Activated gamma-delta T cell treated with Interleukin-2 at 50 U/mL for 16 hours (primary cell): ENCODE measurements around the gene RPL41.
"Not testable (repeated sequence)": the region's sequence is repeated elsewhere in the genome, so short reads cannot be mapped to it uniquely, and the experiment has no call there.

Experiments
- DNase-seq: peaks from one replicate; pipeline ENCODE4 v3.0.0-alpha.2; 2020

Gene RPL41

DNA sequence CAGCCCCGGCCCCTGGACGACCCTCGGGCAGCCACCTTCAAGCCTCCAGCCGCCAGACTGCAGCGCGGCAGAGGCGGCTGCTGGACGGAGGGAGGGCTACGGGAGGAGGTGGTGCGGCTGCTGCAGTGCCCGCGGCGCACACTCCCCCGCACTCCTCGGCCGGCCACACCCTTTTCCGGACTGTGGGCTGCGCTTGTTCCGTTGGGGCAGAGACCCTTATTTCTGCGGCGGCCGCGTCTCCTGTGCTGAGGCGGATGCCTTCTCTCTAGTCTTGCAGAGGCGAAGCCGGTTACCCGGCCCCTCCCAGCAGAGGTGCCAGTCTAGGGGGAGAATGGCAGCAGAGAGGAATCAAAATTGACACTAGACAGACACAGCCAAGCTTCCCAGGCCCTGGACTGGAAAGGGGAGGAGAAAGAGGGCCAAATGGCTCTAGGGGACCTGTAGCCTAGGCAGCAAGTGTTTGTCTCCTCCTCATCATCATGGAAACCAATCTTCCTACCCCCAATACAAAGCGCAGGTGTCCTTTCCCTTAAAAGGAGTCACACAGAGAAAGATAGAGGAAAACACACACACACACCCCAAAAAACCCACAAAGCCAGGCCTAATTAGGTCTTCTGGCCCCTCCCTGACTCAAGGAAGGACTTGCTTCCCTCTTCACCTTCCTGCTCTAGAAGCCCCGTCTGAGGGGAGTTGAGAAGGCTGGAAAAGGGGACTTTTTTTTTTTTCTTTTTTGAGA is 12.9 kb downstream of the RPL41 start:
- peak; percentile 85 for DNase-seq

DNA sequence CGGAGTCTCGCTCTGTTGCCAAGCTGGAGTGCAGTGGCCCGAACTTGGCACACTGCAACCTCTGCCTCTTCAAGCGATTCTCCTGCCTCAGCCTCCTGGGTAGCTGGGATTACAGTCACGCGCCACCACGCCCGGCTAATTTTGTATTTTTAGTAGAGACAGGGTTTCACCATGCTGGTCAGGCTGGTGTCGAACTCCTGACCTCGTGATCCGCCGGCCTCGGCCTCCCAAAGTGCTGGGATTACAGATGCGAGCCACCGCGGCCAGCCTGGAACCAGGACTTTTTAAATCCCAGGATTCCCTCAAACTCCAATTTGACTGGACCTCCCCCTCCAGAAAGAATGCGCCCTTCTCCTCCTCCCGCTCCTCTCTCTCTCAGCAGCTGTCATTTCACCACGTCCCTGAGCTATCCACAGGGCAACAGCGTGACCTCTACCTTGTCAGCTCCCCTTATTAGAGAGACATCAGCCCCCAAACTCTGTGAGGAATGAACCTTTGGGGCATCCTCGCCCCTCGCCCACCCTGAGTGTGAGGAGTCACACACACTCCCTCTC is 13.6 kb downstream of the RPL41 start:
- no peak for DNase-seq

DNA sequence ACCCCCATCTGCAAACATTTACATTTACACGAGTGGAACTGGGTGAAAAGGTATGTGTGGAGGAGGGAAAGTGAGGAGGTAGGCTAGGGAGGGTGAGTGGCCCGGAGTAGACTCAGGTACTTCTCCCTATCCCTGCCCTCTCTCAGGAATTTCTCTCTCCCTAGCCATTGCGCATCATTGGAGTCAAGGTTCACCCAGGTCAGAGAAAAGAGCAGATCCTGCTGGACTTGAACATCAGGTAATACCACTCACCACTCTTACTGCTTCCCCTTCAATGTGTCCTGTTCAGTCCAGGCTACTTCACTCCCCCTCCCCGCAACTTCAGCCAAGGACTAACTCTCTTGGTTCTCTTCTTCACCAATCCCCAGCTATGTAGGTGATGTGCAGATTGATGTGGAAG is 14.4 kb downstream of the RPL41 start:
- DNase-seq: no peak

DNA sequence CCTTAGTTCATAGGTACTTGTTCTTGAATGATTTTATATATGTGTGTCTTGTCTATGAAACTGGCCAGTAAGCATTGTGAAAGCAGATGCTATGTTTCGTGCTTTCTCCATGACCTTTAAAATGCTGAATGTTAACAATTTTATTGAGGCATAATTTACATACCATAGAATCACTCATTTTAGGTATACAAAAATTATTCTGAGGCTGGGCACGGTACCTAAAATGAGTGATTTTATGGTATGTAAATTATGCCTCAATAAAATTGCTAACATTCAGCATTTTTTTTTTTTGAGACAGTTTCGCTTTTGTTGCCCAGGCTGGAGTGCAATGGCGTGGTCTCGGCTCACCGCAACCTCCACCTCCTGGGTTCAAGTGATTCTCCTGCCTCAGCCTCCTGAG is 18.5 kb downstream of the RPL41 start:
- DNase-seq: no peak

DNA sequence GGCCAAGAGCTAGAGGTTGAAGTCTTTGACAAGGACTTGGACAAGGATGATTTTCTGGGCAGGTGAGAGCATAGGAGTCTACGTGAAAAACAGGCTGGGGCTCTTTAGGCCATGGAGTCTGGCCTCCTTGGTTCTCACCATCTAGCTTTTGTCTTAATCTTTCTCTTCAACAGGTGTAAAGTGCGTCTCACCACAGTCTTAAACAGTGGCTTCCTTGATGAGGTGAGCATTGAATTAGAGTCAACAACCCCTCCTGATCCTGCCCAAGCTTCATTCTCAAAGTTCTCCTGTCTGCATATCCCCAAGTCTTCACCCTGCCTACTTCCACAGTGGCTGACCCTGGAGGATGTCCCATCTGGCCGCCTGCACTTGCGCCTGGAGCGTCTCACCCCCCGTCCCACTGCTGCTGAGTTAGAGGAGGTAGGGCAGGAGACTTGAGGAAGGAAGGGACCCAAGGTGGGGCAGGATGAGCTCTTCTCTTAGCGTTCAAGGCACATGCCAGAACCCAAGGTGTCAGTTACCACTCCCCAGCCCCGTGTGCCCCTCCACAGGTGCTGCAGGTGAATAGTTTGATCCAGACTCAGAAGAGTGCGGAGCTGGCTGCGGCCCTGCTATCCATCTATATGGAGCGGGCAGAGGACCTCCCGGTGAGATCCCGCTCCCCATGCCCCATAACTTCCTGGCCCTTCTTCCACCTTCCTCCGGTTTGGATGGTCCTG is 21.6 kb downstream of the RPL41 start:
- DNase-seq: no peak

DNA sequence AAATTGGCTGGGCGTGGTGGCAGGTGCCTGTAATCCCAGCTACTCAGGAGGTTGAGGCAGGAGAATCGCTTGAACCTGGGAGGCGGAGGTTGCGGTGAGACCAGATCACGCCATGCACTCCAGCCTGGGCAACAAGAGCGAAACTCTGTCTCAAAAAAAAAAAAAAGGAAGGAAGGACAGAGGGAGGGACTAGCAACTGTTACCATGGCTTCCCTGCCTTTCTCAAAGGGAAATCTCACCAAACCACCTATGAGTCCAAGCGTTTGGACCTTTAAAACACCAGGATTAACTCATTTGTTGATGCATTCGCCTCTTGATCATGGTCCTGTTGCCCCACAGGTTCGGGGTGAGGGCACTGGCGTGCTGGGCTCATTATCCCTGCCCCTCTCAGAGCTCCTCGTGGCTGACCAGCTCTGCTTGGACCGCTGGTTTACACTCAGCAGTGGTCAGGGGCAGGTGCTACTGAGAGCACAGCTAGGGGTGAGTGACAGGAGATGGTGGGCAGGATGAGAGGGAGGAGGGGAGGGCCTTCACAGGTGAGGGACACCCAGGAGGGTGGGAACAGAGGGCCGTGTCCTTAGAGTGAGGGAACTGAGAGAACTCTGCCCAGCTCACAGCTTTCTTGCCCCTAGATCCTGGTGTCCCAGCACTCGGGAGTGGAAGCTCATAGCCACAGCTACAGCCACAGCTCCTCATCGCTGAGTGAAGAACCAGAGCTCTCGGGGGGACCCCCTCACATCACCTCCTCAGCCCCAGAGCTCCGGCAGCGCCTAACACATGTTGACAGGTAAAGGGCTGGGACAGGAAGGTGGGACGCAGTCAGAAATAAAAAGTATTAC is 25.7 kb downstream of the RPL41 start:
- no peak for DNase-seq

DNA sequence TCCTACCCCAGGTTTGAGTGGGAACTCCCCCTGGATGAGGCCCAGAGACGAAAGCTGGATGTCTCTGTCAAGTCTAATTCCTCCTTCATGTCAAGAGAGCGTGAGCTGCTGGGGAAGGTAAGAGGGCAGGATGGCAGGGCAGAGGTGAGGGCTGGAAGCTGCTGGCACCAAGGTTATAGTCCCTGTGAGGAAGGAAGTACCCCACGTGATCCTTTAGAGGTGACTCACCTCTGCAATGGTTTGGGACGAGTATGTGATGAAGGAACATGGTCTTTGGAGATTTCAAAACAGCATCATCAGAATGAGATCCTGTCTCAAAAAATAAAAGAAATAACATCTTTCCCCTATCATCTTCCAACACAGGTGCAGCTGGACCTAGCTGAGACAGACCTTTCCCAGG is 26.8 kb downstream of the RPL41 start:
- DNase-seq: no peak

DNA sequence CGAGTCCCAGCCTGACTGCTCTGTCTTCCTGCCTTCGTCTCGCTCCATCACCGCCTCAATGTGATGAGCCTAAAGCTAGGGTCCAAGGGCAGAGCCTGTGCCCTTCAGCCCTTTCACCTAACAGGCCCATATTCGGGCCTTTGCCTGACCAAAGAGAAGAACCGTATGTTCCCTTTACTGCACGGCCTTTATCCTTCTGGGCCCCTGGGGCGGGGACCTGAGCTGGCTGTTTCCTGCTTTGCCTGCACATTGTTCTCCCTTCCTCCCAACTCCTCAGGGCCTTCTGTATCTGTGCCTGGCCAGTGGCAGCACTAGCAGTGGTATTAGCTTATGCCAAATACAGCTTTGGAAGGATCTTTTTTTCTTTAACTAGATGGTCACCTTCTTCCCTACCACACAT is 27.4 kb downstream of the RPL41 start:
- DNase-seq: no peak

DNA sequence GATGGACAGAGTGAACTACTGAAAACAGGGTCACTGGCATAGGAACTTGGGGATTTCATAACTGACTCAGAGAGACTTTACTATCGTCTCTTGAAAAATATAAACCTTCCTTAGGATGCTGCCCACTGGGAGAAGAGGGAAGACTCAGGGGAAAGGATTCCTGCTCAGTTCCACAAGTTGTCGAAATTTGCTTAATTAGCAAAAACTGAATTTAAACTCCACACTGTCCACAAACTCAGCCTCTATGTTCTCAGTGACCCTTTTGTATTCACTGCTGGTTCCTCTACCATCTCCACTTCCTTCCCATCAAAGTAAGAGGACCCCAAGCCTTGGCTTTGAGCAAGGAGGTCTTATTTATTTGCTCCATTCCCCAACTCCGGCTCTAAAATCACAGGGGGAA is 28.8 kb downstream of the RPL41 start:
- DNase-seq: no peak

DNA sequence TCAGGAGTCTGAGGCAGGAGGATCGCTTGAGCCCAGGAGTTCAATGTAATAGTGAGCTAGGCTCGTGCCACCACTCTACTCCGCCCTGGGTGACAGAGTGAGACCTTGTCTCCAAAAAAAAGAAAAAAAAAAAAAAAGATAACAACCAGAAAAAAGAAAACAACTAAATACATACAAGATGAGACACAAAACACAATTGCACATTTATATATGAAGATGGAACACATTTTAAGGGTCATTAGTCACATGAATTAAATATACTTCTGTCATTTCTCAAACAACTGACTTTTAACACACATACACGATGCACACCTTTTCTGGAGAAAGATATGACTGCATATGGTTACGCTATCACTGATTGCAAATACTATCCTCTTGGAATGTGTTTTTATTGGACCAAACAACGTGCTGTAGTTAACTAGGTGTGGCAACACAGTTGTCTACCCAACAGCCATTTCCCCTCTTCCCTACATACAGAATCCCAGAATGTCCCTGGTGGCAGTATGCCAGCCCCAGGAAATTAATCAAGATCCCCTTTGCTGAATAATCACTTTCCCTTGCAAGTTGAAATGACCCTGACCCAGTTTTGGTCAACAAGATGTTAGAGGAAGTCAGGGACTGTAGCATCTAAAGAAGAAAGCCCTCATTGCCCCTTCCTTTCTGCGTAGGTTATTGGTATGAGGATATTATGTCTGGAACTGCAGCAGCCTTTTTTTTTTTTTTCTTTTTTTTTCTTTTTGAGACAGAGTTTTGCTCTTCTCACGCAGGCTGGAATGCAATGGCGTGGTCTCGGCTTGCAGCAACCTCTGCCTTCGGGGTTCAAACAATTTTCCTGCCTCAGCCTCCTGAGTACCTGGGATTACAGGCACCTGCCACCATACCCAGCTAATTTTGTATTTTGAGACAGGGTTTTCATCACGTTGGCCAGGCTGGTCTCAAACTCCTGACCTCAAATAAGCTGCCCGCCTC is 30.3 kb downstream of the RPL41 start:
- DNase-seq: no peak

DNA sequence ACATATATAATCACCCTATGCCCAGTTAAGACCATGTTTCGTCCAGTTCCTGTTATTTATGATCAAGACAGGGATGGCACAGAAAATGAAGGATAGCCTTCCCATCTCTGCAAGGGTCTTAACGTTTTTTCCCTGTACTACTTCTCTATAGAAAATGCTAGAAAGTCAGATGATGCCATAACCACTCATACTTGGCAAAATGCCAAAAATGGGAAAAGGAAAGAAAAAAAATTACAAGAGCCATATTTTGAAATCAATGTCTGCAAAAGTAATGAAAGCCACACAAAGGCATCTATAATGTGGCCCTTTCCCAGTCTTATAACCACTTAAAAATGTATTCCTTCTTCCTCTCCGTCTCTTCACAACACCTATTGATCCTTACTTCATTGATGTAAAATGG is 34.1 kb downstream of the RPL41 start:
- no peak for DNase-seq

DNA sequence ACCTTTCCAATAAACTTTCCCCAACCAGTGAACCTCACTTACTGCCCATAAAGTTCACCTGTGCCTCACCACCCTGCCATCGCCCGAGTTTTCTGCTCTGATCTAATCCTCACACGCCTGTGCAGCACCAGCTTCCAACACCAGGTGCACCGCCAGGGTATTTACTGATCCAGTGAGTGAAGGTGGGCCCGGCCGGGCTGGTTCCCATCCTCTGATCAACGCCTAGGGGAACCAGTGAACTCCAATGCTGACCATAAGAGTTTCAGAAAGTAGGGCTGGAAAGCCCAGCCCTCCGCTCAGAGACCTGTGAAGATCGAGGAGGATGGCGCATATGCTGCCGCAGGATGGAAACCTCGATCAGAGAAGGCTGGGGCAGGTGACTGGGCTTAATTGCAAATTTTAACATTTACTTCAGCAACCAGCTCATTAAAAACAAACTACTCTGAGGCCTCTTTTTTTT is 35.3 kb downstream of the RPL41 start:
- DNase-seq: peak; percentile 64

DNA sequence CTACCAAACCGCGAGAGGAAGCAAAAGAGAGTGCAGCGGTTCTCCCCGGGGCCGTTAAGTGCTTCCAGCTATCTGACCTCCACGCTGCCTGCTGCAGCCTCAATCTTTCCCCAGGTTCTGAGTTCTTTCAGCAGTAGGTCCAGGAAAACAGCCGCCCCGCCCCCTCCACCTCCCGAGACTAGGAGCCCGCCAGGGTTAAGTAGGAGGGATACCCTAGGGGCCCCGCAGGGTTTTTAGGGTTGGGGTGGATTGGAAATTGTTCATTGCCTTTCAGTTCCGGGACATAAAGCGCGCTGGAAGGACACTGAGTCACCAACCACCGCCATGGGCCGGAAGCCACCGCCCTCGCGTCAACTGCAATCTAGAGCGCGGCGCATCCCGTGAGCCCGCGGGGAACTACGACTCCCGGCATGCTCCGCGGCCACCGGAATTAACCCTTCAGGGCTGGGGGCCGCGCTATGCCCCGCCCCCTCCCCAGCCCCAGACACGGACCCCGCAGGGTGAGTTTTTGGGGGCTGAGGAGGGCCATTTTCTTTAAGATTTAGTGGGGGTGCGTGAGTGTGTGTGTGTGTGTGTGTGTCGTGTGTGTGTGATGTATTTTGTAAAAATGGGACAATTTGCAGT is 35.8 kb downstream of the RPL41 start, which contains the start of gene MYL6B:
TSS of gene MYL6B (plus strand) at position 456 of the 624 bp plus-strand sequence. CDS start 1,332 bp downstream, outside the sequence.
- DNase-seq: peak; percentile 92

DNA sequence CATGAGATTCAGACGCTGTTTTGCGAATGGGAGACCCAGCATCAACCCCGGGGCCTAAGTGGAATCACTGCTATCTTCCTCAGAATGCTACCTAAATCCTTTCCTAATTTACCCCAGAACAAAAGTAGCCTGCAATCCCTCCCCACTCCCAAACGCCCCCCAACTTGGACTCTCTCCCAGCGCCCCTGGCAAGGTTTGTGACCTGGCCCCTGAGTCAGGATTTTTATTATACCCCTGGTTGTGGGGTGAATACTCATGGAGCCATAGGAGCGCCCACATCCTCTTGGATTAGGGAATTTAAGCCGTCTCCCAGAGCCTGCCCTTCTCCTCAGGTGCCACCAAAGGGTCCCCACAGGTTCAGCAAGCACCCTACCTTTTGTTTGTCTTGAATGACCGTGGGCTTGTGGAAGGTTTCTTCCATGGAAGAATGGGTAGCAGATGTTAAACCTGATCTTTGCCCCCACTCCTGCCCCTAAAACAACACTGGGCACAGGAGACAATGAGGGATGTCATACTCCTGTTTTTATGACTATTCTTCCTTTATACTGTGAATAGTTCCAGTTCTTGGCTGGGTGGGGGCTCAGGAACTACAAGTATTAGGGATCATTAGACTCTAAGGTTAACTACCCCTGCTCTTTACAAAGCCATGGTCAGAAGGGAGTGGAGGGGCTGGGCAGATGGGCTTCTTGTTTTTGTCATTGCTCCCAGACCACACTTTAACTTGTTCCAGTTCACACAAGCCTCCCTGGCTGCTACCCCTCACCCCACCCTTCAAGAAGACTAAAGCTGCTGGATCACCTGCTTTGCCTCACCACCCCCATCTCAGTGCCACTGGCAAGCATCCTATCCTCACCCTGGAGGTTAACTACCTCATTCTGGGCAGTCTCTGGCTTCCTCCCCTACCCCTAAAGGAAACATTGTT is 36.6 kb downstream of the RPL41 start:
- no peak for DNase-seq

DNA sequence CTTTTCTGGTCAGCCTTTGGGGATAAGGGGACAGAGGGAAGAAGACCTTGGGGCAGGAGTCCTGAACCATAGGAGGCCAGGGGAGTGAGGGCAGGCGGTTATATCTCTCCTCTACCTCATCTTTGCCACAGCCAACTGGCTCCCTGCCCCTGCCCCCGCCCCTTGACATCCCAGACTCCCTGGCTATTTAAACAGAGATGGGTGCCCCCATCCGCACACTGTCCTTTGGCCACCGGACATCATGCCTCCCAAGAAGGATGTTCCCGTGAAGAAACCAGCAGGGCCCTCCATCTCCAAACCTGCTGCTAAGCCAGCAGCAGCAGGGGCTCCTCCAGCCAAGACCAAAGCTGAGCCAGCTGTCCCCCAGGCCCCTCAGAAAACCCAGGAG is 37.2 kb downstream of the RPL41 start:
- no peak for DNase-seq

DNA sequence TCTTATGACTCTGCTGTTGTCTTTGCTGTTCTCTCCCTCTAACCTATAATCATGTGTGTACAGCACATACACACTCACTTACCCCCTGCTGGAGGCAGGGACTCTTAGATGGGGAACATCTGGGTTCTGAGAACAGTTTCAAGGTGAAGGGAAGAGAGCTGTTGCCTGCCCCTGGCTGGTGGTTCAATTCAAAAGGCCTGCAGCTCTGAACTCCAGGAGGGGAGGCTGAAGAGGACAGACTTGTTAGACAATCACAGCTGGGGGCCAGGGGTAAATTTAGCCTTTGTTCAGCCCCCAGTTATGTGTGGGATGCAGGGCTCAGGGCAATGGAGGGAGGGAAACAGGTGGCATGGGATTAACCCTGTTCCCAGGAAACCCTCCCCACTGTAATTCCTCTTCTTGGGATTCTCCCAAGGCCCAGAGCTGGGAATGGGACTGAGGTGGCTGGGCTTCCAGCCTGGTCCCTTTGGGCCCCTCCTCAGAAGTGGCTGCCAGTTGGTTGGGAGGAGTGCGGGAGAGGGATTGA is 37.9 kb downstream of the RPL41 start:
- DNase-seq: no peak

DNA sequence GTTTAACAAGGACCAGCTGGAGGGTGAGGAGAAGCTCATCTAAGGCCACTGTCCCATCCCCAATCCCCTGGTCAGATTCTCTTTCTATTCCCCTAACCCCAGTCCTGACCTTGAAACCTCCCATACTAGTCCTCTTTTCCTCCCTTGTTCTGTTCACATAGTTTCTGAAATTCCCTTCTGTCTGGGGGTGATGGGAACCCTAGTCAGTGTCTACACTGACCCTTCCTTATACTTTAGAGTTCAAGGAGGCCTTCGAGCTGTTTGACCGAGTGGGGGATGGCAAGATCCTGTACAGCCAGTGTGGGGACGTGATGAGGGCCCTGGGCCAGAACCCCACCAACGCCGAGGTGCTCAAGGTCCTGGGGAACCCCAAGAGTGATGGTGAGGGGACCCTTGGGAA is 38.4 kb downstream of the RPL41 start:
- no peak for DNase-seq

DNA sequence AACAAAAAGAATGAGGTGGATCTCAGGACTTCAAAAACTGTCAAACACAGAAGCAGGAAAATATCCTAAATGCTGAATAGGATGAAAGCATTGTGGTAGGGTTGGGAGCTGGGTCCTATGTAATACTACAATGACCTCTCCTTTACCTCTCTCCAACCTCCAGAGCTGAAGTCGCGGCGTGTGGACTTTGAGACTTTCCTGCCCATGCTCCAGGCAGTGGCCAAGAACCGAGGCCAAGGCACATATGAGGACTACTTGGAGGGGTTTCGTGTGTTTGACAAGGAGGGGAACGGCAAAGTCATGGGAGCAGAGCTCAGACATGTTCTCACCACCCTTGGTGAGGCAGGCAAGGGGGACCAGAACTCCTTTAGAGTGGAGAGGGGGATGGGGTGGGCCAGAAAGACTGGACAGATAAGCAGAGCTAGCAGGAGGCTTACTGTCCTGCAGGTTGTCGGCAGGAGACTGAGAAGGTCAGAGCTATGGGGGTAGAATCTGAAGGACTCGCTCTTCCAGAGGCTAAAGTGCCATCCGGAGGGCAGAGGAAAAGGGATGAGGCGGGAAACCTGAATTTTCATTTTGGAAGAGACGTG is 38.9 kb downstream of the RPL41 start:
- no peak for DNase-seq

DNA sequence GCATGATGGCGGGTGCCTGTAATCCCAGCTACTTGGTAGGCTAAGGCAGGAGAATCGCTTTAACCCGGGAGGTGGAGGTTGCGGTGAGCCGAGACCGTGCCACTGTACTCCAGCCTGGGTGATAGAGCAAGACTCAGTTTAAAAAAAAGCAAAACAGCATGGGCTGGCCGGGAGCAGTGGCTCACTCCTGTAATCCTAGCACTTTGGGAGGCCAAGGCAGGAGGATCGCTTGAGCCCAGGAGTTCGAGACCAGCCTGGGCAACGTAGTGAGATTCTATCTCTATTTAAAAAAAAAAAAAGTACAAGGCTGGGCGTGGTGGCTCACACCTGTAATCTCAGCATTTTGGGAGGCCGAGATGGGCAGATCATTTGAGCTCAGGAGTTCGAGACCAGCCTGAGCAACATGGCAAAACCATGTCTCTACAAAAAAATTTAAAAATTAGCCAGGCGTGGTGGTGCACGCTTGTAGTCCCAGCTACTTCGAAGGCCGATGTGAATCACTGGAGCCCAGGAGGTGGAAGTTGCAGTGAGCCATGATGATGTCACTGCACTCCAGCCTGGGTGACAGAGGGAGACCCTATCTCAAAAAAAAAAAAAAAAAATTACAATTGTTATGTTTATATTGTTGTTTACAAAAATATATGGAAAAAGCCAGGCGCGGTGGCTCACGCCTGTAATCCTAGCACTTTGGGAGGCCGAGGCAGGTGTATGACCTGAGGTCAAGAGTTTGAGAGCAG is 40.2 kb downstream of the RPL41 start:
- not testable (repeated sequence) for DNase-seq
